Type B pancreatic cell (in vitro differentiated cells): Measurements from ENCODE around the gene CAMTA1. TPM values are rescaled to one million over a fixed set of nuclear protein-coding genes. Genes with fewer than 3 reads are reported as not detected.

Experiments
- DNase-seq: peaks from one replicate; pipeline ENCODE4 v3.0.0; 2021; ENCODE audit warnings: mixed read lengths; ENCODE audit not compliant: unreplicated experiment; ENCODE audit errors: extremely low spot score
- H3K27ac Mint-ChIP-seq: 2 replicates; pipeline ENCODE4 v1.8.0; 2021; ENCODE audit warnings: mild to moderate bottlenecking, mixed read lengths
- H3K27me3 Mint-ChIP-seq: 2 replicates; pipeline ENCODE4 v1.8.0; 2021; ENCODE audit warnings: mixed read lengths
- H3K36me3 Mint-ChIP-seq: 2 replicates; pipeline ENCODE4 v1.8.0; 2021; ENCODE audit warnings: mixed read lengths
- H3K4me1 Mint-ChIP-seq: one replicate; pipeline ENCODE4 v1.8.0; 2021; ENCODE audit warnings: mixed read lengths; ENCODE audit not compliant: unreplicated experiment
- H3K4me3 Mint-ChIP-seq: 2 replicates; pipeline ENCODE4 v1.8.0; 2021; ENCODE audit warnings: mild to moderate bottlenecking, mixed read lengths
- H3K9me3 Mint-ChIP-seq: 2 replicates; pipeline ENCODE4 v1.8.0; 2021; ENCODE audit warnings: mixed read lengths
- CTCF ChIP-seq: fragments of 200-600 bp; sonication (generic); conservative IDR thresholded peaks from 2 replicates; pipeline ENCODE4 v1.5.0; 2021; ENCODE audit warnings: antibody characterized with exemption, mild to moderate bottlenecking
- total RNA-seq: library from RNA; stranded (reverse); gene quantifications from 2 replicates; pipeline ENCODE4 v1.2.1, GENCODE V29; 2021; ENCODE audit warnings: low replicate concordance

CAMTA1 gene
- total RNA-seq, 1 donor from 2014 or later: 82.5 TPM

DNA sequence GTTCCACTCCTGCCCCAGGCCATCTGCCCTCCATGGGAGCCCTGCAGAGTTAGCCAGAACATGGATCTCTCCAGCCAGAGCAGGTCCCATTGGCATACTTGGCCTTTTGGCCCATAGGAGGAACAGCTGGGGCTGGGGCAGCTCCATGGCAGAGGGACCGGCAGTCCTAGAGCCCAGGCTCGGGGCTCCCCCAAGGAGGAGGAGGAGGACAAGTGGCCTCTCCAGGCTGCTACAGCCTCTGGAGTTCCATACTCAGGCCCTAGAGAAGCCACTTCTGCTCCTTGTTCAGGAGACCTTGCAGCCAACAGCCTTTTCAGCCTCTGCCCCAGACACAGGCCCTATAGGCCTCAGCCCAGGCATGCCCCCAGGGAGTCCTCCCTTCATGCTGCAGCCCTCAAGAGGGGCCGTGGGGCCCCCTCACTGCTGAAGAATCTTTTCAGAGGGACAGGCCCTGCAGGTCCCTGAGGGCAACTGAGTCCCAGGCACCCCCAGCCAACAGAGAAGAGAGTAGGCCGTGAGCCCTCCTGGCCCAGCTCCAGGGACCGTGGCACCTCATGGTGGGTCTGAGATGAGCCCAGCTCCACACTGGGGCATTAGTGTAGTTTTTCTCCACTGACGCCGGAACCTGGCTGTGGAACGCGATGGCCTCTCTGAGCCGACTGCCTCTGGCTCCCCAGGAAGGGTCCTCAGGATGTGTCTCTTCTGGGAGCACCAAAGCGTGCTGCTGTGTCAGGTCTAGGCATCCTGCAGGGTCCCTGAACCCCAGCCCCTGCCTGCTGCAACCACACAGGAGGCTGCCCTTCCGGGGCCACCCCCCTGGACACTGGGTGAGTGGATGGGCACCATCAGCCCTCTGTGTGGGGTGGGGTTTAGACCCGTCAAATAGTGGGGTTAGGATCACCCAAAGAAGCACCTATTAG is 688.2 kb downstream of the CAMTA1 start:
- no peaks in the 10 kb centered on the region for H3K36me3 Mint-ChIP-seq
- no peaks in the 10 kb centered on the region for H3K9me3 Mint-ChIP-seq
- no peaks in the 10 kb centered on the region for H3K27me3 Mint-ChIP-seq
- H3K27ac Mint-ChIP-seq: no peak overlapping the region
- peaks cover 6% of the 10 kb centered on the region for H3K4me1 Mint-ChIP-seq
- TF ChIP-seq CTCF: no peak
- no peak overlapping the region for H3K4me3 Mint-ChIP-seq
- DNase-seq: no peak

- no peak overlapping the region for H3K27ac Mint-ChIP-seq
- no peaks in the 10 kb centered on the region for H3K27me3 Mint-ChIP-seq
- TF ChIP-seq CTCF: no peak
- H3K4me3 Mint-ChIP-seq: no peak overlapping the region
- no peaks in the 10 kb centered on the region for H3K36me3 Mint-ChIP-seq
- DNase-seq: no peak
- peaks cover 6% of the 10 kb centered on the region for H3K4me1 Mint-ChIP-seq
- no peaks in the 10 kb centered on the region for H3K9me3 Mint-ChIP-seq
Measured at GRCh38 chr1:7474143-7474490, 688.9 kb downstream of the CAMTA1 start.

DNA sequence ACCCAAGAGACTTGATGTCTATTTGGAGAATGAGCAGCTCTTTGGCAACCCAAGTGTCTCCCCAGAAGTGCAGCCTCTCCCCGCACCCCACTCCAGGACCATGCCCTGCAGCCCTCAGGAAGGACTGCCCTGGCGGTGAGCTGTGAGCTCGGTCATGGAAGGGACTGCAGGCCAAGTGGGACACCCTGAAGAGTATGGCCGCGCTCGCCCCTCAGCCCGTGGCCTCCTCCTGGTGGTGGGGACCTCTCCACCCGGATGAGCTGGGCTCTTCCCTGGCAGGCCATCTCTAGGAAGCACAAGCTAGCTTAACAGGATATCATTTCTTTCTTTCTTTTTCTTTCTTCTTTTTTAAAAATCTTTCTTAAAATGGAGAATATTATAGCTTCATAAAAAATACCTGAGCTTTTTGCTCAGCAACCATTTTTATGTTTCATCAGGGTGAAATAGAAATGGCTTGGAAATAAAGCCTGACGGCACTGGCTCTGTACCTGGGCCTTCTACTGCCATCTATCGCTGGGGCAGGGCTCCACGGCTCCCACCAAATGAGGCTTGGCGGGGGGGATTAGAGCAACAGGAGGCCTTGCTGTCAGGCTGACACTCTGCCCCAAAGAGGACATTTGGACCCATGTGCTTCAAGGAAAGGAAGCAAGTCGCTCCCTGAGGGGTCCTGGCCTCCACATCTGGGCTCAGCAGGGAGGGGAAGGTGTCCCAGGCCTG is 689.7 kb downstream of the CAMTA1 start:
- peak; percentile 14 for TF ChIP-seq CTCF
- Mint-ChIP-seq H3K4me1 (peaks cover 6% of the 10 kb centered on the region), H3K9me3 (no peaks in the 10 kb centered on the region), H3K4me3 (no peak overlapping the region), H3K27me3 (no peaks in the 10 kb centered on the region), H3K27ac (no peak overlapping the region), H3K36me3 (no peaks in the 10 kb centered on the region)
- DNase-seq: no peak

DNA sequence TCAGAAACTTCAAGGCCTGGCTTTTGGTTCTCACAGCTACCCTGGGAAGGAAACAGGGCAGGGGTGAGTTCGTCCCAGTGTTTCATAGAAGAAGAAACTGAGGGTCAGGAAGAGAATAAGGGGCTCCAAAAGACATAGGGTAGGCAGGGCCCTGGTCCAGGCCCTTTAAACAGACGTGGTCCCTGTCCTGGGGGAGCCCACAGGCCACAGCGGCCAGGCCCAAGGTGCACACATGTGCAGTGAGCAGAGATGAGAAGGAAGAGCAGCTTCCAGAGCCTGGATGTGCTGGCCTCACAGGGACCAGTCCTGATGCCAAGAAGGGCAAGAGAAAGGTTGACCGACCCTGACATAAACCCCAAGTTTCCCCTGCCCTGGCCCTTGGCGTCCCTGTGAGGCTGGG is 690.4 kb downstream of the CAMTA1 start:
- no peak overlapping the region for H3K4me3 Mint-ChIP-seq
- no peaks in the 10 kb centered on the region for H3K27me3 Mint-ChIP-seq
- no peaks in the 10 kb centered on the region for H3K9me3 Mint-ChIP-seq
- DNase-seq: no peak
- H3K36me3 Mint-ChIP-seq: no peaks in the 10 kb centered on the region
- H3K27ac Mint-ChIP-seq: no peak overlapping the region
- no peak for TF ChIP-seq CTCF
- H3K4me1 Mint-ChIP-seq: peaks cover 6% of the 10 kb centered on the region

DNA sequence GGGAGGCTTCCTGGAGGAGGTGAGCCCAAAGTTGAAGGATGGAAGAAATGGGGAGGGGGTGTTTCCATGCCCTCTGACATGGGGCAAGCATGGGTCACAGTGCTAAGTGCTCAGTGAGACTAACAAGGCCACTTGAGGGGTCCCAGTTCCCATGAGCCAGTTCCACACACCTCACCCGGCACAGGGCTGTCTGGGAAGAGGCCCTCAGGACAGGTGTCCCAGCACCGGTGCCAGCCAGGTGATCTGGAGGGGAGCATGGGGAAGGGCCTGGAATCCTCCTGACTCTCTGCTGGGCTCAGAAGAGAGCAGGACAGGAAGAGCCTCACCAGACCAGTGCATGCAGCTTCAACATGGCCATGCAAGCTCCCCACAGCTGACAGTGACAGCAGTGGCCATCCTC is 691.1 kb downstream of the CAMTA1 start:
- H3K36me3 Mint-ChIP-seq: no peaks in the 10 kb centered on the region
- H3K9me3 Mint-ChIP-seq: no peaks in the 10 kb centered on the region
- no peak for DNase-seq
- TF ChIP-seq CTCF: no peak
- no peak overlapping the region for H3K27ac Mint-ChIP-seq
- H3K4me3 Mint-ChIP-seq: no peak overlapping the region
- peaks cover 6% of the 10 kb centered on the region for H3K4me1 Mint-ChIP-seq
- no peaks in the 10 kb centered on the region for H3K27me3 Mint-ChIP-seq
